ENCODE measurements around the gene BMPER.

GRCh38 chr7:34080513-34080912 lies 175.2 kb downstream of the BMPER start:
- no peak for TF ChIP-seq CTCF (conservative IDR thresholded peaks at IDR 0.05 in 1 of 2, IDR thresholded peaks at IDR 0.05 in 1 of 2; ENCODE audit: extremely low read depth in 1 of 2, insufficient read depth in 1 of 2, low read depth in 1 of 2, low read length in 2 of 2)
- no peak for TF ChIP-seq EZH2 (IDR thresholded peaks at IDR 0.05; ENCODE audit: borderline replicate concordance, low read length)

Data from mammary epithelial cell (primary cell).